Cardiac septum (tissue), 1 donor: Measurements from ENCODE around the gene EPAS1. TPM values are rescaled to one million over a fixed set of nuclear protein-coding genes. Genes with fewer than 3 reads are reported as not detected.

ENCODE experiments used
- DNase-seq: peaks from one replicate; pipeline ENCODE4 v3.0.0-alpha.2; 2020; ENCODE audit warnings: low spot score
- intact Hi-C: fragments of 100-400 bp; cut with DNase I; formaldehyde crosslinking; loops from one replicate; pipeline ENCODE4 v1.14.0; 2022
- total RNA-seq: library from RNA; stranded (reverse); fragmentation: NEBNext Ultra II Directional; extraction: Animal tissue kit (Norgen Biotek cat#: 25700); gene quantifications from one replicate; pipeline ENCODE4 v1.2.1, GENCODE V29; 2021
- donor health status: DM: no; HTN: no; CAD: no.

EPAS1 gene
- total RNA-seq, 1 donor from 2014 or later = 139 TPM

DNA sequence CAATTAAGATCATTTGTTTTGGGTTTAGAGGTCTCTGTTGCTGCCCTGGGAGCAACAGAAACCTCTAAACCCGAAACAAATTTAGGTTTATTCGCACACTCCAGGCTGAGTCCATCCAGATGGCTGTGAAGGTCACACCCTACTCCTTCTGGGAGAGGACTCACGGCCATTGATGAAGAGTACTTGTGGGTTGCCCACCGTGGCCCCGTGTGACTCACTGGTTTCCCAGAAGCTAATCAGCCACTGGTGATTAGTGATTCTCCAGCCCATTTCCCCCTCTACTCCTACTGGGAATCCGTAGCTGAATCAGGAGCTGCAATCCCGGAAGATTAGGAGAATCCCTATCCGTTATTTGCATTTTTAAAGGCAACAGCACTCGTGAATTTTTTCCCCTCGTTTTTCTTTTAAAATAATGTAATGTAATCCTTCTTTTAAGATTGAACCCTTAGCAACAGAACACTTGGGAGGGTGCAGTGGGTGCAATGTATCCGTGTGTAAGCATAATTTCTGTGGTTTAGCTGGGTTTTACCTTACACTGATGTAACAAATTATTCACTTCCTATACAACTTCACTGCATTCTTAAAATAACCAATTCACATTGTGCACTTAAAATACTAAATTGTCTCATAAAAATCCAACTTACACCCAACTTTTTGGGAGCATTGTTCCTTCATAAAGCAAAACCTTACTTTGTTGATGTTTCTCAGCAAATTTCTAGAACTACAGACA lies 27.5 kb upstream of the EPAS1 start:
- intact Hi-C loops = loop anchor here (5.0 kb wide), 2 partner anchors 87 to 202 kb away; no protein-coding TSS in a partner anchor
- DNase-seq = no peak

DNA sequence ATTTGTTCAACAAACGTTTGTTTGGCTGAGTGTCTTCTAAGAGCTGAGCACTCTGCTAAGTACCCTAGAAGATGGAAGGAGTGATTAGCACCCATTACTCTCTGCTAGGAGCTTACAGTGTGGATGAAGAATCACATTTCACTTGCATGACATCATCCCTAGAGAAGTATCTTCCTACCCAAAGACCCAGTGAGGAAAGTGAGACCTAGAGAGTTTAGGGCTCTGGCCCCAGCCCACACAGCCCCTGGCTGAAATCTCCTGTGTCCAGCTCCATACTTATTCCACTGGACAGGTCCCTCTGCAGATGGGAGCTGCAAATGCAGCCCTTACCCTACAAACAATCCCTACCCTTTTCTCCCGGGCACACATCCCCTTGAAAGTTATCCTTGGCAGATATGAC lies 26.8 kb upstream of the EPAS1 start:
- no peak for DNase-seq
- intact Hi-C loops = loop anchor here (5.0 kb wide), 2 partner anchors 88 to 203 kb away; no protein-coding TSS in a partner anchor

DNA sequence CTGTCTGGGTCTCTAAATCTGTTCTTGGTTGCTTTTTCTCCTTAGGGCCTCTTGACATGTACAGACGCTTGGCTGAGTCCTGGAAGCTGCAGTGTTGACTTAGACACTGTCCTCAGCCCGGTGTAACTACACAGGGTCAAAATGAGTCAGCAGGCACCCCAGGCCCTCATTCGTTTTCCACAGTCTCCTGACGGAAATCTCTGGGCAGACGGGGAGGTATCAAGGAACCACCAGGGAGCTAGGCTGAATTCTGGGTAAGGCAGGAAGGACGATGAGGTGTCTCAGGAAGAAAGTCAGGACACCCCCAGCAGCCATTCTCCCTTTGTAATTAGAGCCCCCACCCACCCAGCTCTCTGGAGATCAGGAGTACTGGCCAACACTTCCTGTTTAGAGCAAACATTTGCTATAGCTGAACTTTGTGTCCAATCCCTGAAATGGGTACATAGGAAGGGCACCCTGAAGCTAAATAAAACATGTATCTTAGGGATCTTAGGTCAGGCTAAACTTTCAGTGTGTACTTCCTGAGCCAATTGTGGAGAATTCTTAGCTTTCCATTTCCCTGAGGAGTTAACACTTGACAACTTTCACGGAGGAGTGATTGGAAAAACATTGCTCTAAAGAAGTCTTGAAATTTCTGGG lies 23.9 kb upstream of the EPAS1 start:
- intact Hi-C loops = loop anchor here (5.0 kb wide), 2 partner anchors 91 to 206 kb away; no protein-coding TSS in a partner anchor
- no peak for DNase-seq

DNA sequence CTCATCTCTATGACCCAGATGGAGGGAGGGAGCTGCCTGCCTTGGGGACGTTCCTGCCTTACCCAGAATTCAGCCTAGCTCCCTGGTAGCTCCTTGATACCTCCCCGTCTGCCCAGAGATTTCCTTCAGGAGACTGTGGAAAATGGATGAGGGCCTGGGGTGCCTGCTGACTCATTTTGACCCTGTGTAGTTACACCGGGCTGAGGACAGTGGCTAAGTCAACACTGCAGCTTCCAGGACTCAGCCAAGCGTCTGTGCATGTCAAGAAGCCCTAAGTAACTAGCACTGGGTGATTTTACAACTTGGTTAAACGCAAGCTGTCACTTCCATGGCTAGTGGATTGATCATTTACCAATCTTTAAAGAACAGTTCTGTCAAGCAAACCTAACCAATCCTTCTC lies 23.3 kb upstream of the EPAS1 start:
- intact Hi-C loops = loop anchor here (5.0 kb wide), 2 partner anchors 92 to 207 kb away; no protein-coding TSS in a partner anchor
- DNase-seq = no peak

DNA sequence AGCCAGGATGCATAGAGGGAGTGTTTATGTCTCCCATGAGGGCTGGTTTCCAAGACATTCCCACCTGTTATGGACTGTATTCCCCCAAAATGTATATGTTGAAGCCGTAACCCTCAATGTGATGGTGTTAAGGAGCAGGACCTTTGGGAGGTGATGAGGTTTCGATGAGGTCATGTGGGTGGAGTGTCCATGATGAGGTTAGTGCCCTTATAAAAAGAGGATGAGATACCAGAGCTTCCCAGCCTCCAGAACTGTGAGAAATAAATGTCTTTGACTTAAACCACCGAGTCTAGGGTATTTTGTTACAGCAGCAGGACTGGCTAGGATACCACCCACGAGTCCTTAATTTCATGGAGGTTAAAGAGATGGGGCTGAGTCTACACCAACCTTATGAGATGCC lies 22.6 kb upstream of the EPAS1 start:
- intact Hi-C loops = loop anchor here (5.0 kb wide), 2 partner anchors 92 to 207 kb away; no protein-coding TSS in a partner anchor
- DNase-seq = no peak

DNA sequence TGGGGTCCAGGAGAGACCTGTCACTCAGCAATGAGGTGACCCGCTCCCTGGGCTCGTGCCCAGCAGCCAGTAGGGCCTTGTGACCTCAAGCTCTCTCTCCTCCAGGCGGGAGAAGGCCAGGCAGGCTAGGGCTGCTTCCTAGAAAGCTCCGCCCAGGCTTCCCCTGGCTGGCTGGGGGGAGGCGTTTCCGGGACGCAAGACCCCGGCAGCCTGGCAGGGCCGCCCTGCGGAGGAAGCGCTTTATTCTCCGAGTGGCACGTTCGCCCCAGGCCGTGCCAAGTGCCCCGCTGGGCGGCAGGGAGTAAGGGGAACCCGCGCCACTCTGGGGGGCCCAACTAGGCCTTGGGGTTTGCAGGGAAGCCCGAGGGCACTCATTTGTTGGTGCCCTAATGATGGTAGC lies 21.2 kb upstream of the EPAS1 start:
- peak; percentile 81 for DNase-seq
- intact Hi-C loops = loop anchor here (2.0 kb wide), 1 partner anchor 21 kb away; the partner anchor contains the start of gene EPAS1

DNA sequence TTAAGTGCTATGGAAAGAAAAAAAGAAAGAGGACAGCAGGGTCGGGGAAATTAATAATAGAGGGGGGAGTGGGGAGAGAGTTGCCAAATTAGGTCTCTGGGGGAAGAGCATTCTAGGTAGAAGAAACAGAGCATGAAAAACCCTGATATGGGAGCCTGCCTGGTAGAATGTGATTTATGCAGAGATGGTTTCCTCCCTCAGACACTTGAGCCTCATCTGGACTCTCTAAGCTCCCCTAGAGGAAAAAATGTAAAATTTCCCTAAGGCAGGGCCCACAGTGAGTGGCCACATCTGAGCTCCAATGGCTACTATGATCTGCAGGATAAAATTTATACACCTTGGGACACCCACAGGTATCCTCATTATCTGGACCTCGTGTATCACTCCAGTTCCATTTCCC lies 20.6 kb upstream of the EPAS1 start:
- intact Hi-C loops = loop anchor here (2.0 kb wide), 1 partner anchor 20 kb away; the partner anchor contains the start of gene EPAS1

DNA sequence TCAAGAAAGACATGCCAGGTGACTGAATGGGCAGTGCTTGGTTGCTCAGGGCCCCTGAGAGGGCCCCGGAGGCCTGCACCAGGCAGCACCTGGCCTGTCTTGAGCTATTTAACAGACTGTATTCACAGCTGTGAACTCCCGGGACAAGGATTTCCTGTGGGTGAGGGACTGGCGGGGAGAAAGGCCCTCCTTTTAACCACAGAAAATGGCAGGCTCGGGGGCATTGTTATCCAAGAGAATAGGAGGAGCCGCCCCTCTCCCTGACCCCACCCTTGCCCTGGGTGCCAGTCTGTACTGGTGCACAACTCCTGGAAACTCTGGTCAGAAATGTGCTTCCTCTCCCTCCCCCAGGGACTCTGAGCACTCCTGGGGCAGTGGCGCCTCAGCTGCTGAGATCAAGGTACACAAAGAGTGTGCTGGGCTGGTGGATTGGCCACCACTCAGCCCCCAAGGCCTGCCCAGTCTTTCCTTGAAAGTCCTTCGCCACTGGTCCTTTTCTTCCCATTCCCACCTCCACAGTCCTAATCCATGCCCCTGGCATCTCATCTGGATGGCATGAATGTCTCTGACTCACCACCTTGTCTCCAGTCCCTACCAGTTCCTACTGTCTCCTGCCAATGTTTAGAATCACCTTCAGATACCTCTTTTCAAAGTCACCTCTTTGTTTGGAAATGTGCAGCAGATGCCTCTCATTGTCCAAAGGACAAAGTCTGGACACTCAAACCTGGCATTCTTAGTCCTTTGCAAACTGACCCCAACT lies 19.6 kb upstream of the EPAS1 start:
- DNase-seq = peak; percentile 82
- intact Hi-C loops = loop anchor here (2.0 kb wide), 1 partner anchor 19 kb away; the partner anchor contains the start of gene EPAS1

More for the DNA sequence above, 20.6 kb upstream of the EPAS1 start:
- DNase-seq = no peak

DNA sequence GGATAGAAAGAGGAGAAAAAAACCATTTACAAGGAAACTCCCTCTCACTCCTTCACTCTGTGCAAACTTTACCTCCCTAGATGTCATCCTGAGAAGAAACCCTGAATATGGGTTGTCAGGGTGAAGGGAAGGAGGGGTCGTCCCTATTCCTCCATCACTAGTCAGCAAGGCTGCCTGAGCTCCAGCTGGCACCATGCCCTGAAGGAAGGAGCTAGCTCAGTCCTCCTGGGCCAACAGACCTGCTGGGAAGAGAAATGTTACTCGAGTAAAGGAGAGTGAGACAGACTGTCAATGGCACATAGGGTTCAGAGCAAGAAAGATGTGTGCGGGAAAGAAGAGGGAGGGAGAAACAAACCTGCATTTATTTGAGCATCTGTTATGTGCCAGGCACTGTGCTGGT lies 18.3 kb upstream of the EPAS1 start:
- DNase-seq = no peak
- intact Hi-C loops = no loop called here

DNA sequence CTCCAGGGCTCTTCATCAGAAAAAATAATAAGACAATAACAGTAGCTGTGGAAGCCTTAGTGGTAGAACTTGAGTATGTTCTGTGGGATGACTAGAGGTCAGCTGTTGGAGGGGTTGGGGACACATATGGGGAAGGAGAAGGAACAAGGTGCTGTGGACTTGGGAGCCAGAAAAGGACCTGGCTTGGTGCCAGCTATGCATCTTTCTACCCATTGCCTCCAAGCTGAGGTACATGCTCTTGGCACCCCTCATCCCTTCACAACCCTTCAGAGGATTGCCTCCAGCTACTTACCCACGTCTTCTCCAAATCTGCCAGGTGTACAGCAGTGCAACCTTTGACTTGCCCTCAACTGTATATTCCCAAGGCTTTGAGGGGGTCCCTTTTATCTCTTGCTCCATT lies 15.3 kb upstream of the EPAS1 start:
- no peak for DNase-seq
- intact Hi-C loops = no loop called here

DNA sequence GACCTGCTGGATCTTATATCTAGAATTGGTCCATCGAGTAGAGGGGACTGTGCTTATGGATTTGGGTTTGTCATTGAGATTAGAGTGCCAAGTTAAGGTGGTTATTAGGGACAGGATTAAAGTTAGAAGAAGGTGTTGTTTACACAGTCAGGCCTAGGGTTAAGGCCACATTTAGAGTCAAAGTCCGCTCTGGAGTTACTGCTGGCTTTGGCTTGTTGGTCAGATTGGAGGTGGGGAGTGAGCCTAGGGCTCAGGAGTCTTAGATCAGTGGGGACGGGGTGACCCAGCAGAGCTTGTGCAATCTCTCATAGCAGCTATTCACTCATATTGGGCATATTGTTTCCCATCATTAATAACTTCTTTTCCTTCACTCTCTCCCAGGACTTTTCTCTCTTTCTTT lies 13.5 kb upstream of the EPAS1 start:
- intact Hi-C loops = no loop called here
- no peak for DNase-seq

DNA sequence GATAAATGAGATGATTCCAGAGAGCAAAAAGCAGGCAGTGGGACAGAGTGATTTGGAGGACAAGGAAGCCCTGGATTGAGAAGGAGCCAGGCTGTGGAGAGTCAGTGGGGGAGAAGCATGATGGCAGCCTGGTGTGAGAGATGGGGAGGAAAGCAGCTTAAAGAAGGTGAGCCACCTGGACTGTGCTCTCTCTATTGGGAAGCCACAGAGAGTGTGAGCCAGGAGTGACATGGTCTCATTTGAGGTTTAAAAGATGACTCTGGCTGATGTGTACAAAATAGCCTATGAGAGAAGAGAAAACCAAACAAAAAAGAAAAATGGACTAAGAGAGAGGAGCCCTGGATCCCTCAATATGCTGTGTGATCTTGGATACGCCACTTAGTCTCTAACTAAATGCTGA lies 12.9 kb upstream of the EPAS1 start:
- intact Hi-C loops = no loop called here
- no peak for DNase-seq

DNA sequence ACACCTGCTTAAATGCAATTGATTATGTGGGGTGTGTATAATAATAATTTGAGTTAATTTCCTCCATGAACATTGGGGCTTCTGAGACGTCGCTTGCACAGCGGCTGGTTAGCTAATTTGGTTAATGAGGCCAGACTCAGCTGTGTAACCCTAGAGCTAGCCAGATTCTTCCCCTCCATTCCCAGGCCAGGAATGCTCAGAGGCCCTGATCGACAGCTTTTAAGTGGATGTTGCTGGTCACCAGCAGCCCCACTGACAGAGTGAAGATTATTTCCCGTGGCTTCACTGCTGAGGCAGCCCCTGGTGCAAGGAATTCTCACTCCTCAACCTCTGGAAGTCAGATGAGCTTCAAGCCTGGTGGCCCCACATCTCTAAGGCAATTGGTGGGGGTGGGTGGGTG lies 12.4 kb upstream of the EPAS1 start:
- DNase-seq = no peak
- intact Hi-C loops = no loop called here

DNA sequence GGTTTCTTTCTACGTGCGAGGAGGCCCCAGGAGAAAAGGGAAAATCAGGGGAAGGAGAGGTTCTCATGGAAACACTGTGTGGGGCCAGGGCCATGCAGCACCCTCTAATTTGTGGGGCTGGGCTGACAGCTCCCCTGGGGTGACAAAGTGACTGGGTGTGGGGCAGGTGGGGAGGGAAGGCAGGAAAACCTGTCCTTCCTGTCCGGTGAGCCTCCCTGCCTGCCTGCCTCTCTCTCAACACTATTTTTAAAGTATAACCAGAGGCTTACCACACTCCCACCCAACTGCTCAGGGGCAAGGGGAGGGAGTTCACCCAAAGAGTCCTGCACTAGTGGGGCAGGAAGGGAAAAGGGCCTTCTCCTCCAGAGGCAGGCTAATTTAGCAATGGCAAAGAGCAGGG lies 10.5 kb upstream of the EPAS1 start:
- DNase-seq = no peak
- intact Hi-C loops = no loop called here

DNA sequence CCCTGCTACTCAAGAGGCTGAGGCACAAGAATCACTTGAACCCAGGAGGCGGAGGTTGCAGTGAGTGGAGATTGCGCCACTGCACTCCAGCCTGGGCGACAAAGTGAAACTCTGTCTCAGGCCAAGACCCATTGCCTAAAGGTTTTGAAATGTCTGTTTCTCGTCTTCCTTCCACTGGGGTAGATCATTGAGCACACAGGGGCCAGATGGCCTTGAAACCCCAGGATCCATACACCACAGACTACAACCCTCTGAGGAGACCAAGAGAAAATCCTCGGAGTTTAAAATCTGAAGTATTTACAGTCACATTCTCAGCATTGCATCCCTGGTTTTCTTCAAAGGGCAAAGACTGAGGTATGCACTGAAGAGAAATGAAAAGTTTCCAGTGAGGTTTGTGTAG lies 7.1 kb upstream of the EPAS1 start:
- no peak for DNase-seq
- intact Hi-C loops = loop anchor here (10.0 kb wide), 1 partner anchor 195 kb away; no protein-coding TSS in a partner anchor

DNA sequence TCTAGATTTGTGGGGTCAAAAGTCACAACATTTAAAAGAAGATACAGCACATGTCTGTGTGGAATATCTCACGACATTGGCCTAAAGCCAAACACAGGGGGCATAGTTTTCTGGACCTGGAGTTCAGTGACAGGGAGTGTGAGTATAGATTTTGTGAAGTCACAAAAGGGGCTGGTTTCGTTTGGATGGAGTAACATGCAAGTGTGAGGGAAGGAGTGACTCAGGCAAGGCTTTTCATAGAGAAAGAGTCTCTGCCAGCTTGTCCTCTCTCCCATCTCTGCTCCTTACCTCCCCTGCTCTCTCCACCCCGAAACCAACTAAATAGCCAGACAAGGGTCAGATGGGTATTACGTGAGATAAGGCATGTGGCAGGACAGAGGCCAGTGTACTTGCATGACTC lies 3.7 kb upstream of the EPAS1 start:
- intact Hi-C loops = loop anchor here (10.0 kb wide), 1 partner anchor 199 kb away; no protein-coding TSS in a partner anchor
- no peak for DNase-seq

DNA sequence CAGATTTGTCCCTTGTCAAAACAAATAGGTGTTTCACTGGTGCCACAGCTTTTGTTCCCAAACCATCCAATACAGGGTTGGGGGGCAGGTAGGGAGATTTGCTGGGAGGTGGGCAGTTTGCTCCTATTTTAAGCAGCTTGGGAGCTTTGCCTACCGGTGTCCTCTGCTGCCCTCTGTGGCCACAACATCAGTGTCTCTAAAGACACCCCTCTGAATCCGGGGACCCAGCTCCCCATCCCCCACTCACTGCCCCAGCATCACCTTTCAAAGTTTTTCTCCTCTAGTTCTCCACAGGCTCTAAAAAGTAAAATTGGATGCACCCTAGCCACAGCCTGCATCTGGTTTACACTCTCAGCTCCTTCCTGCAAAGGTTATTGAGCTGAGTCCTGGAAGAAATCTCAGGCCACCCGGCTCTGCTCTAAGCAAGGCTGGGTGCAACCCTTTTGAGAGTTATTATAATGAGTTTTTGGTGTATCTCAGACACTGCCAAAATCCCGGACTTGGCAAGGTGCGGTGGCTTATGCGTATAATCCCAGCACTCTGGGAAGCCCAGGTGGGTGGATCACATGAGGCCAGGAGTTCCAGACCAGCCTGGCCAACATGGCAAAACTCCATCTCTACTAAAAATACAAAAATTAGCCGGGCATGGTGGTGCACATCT lies 2.9 kb upstream of the EPAS1 start:
- intact Hi-C loops = loop anchor here (10.0 kb wide), 1 partner anchor 200 kb away; no protein-coding TSS in a partner anchor
- DNase-seq = no peak

DNA sequence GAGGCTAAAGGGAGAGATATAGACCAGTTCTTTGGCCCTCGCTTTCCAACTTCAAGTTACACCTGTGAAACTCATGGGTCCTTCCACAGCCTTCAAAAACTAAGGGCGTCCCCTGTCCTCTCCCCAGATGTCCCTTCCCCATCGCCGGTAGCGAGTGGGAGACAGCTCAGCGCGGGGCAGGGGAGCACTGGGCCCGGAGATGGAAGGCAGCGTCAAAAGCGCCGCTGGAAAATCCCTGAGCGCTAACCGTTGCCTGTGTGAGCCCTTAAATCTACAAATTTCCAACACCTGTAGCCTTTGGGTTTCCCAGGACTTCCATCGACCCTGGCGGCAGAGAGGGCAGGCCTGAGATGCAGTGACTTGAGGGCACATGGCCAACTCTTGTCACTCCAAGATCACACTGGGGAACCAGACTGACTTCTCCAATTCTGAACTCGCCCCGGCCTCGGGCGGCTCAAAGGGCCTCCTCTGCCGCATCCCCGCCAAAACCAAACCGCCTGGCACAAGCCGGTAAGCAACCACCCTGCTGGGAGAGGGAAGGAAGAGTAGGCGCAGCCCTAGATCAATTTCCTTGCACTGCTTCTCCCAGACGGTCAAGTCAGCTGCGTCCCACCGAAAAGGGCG lies 879 bp upstream of the EPAS1 start:
- no peak for DNase-seq
- intact Hi-C loops = loop anchor here (2.0 to 10.0 kb wide), 6 partner anchors 20 to 284 kb away; no protein-coding TSS in a partner anchor
